ENCODE results near the gene TM9SF1. TPM values are rescaled to one million over a fixed set of nuclear protein-coding genes. Genes with fewer than 3 reads are reported as not detected.
"Not testable (repeated sequence)": the region's sequence is repeated elsewhere in the genome, so short reads cannot be mapped to it uniquely, and the experiment has no call there.

The TM9SF1 gene
- total RNA-seq, 1 donor from 2014 or later, result 18.3 TPM

DNA sequence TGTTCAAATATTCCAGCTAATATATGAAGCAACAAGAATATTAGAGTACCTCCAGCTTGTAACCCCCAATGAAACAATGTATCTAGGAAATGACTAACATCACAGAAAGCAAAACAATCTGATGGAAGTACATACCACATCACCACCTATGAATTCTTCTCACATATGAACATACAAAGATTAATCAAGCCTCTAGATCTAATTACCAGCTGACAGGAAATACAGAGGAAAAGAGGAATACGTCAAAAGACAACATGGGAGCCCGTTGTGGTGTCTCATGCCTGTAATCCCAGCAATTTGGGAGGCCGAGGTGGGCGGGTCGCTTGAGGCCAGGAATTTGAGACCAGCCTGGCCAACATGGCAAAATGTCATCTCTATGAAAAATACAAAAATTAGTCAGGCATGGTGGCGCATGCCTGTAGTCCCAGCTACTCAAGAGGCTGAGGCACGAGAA lies 29.4 kb upstream of the TM9SF1 start:
- Histone ChIP-seq H3K27me3 (ENCODE audit: control insufficient read depth in 3 of 3, insufficient read depth in 3 of 3, low read length in 3 of 3) (no peaks in the 10 kb centered on the region), H3K36me3 (ENCODE audit: control insufficient read depth in 3 of 3, insufficient read depth in 3 of 3, low read length in 3 of 3) (no peaks in the 10 kb centered on the region), H3K4me3 (ENCODE audit: low read length in 3 of 3) (no peak overlapping the region), H3K9ac (ENCODE audit: low read depth in 1 of 3, low read length in 3 of 3) (no peak overlapping the region), H3K4me1 (ENCODE audit: control insufficient read depth in 3 of 3, insufficient read depth in 3 of 3, low read length in 3 of 3) (no peaks in the 10 kb centered on the region), H3K27ac (ENCODE audit: low read depth, low read length) (peak overlapping the region; percentile 12), H3K9me3 (ENCODE audit: control insufficient read depth in 3 of 3, low read length in 3 of 3) (no peaks in the 10 kb centered on the region)

GRCh38 chr14:24222987-24223386 lies 27.7 kb upstream of the TM9SF1 start:
- not testable (repeated sequence) for H3K27ac ChIP-seq (ENCODE audit: low read depth, low read length); H3K4me1 ChIP-seq (ENCODE audit: control insufficient read depth in 3 of 3, insufficient read depth in 3 of 3, low read length in 3 of 3); H3K9me3 ChIP-seq (ENCODE audit: control insufficient read depth in 3 of 3, low read length in 3 of 3); H3K4me3 ChIP-seq (ENCODE audit: low read length in 3 of 3); H3K9ac ChIP-seq (ENCODE audit: low read depth in 1 of 3, low read length in 3 of 3); H3K27me3 ChIP-seq (ENCODE audit: control insufficient read depth in 3 of 3, insufficient read depth in 3 of 3, low read length in 3 of 3); H3K36me3 ChIP-seq (ENCODE audit: control insufficient read depth in 3 of 3, insufficient read depth in 3 of 3, low read length in 3 of 3)

GRCh38 chr14:24219521-24219920 lies 24.3 kb upstream of the TM9SF1 start:
- Histone ChIP-seq H3K27me3 (ENCODE audit: control insufficient read depth in 3 of 3, insufficient read depth in 3 of 3, low read length in 3 of 3) (no peaks in the 10 kb centered on the region), H3K9me3 (ENCODE audit: control insufficient read depth in 3 of 3, low read length in 3 of 3) (no peaks in the 10 kb centered on the region), H3K27ac (ENCODE audit: low read depth, low read length) (no peak overlapping the region), H3K4me1 (ENCODE audit: control insufficient read depth in 3 of 3, insufficient read depth in 3 of 3, low read length in 3 of 3) (peaks cover 6 to 17% (median 11%) of the 10 kb centered on the region in 3 donors), H3K9ac (ENCODE audit: low read depth in 1 of 3, low read length in 3 of 3) (no peak overlapping the region), H3K4me3 (ENCODE audit: low read length in 3 of 3) (no peak overlapping the region), H3K36me3 (ENCODE audit: control insufficient read depth in 3 of 3, insufficient read depth in 3 of 3, low read length in 3 of 3) (peaks cover 0 to 8% (median 8%) of the 10 kb centered on the region in 3 donors)

DNA sequence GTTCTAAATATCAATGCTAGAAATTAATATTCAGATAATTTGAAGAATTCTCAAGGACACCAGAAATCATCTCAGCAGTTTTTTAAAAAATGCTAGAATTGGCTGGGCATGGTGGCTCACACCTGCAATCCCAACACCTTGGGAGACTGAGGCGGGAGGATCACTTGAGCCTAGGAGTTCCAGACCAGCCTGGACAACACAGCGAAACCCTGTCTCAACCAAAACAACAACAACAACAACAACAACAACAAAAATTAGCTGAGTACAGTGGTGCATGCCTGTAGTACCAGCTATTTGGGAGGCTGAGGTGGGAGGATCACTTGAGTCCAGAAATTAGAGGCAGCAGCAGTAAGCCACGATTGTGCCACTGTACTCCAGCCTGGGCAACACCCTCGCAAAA lies 23.8 kb upstream of the TM9SF1 start:
- H3K27me3 ChIP-seq (ENCODE audit: control insufficient read depth in 3 of 3, insufficient read depth in 3 of 3, low read length in 3 of 3), result no peaks in the 10 kb centered on the region
- peaks cover 8 to 21% (median 14%) of the 10 kb centered on the region in 3 donors for H3K4me1 ChIP-seq (ENCODE audit: control insufficient read depth in 3 of 3, insufficient read depth in 3 of 3, low read length in 3 of 3)
- H3K36me3 ChIP-seq (ENCODE audit: control insufficient read depth in 3 of 3, insufficient read depth in 3 of 3, low read length in 3 of 3), result peaks cover 0 to 12% (median 8%) of the 10 kb centered on the region in 3 donors
- H3K9me3 ChIP-seq (ENCODE audit: control insufficient read depth in 3 of 3, low read length in 3 of 3), result no peaks in the 10 kb centered on the region
- no peak overlapping the region for H3K4me3 ChIP-seq (ENCODE audit: low read length in 3 of 3)
- H3K27ac ChIP-seq (ENCODE audit: low read depth, low read length), result no peak overlapping the region
- H3K9ac ChIP-seq (ENCODE audit: low read depth in 1 of 3, low read length in 3 of 3), result no peak overlapping the region

DNA sequence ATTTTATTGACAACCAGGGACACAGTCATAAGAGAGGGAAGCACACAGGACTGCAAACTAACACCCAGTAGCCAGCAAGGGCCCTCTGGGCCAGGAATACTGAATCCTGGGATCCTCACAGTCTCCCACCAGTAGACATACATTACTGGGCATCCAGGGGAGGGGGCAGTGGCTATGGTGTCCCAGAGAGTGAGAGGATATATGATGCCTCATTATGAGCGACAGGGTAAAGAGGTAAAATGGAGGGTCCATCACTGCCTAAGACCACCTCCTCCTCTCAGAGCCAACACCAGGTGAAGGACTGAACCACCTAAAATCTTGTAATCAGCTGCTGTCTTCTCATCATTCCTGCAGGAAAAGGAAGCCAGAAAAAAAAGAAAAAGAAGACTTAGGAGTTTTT lies 21.6 kb upstream of the TM9SF1 start:
- peaks cover 14 to 31% (median 19%) of the 10 kb centered on the region in 3 donors for H3K4me1 ChIP-seq (ENCODE audit: control insufficient read depth in 3 of 3, insufficient read depth in 3 of 3, low read length in 3 of 3)
- H3K4me3 ChIP-seq (ENCODE audit: low read length in 3 of 3); H3K9me3 ChIP-seq (ENCODE audit: control insufficient read depth in 3 of 3, low read length in 3 of 3); H3K27ac ChIP-seq (ENCODE audit: low read depth, low read length); H3K27me3 ChIP-seq (ENCODE audit: control insufficient read depth in 3 of 3, insufficient read depth in 3 of 3, low read length in 3 of 3); H3K9ac ChIP-seq (ENCODE audit: low read depth in 1 of 3, low read length in 3 of 3): not testable (repeated sequence)
- peaks cover 0 to 12% (median 8%) of the 10 kb centered on the region in 3 donors for H3K36me3 ChIP-seq (ENCODE audit: control insufficient read depth in 3 of 3, insufficient read depth in 3 of 3, low read length in 3 of 3)

DNA sequence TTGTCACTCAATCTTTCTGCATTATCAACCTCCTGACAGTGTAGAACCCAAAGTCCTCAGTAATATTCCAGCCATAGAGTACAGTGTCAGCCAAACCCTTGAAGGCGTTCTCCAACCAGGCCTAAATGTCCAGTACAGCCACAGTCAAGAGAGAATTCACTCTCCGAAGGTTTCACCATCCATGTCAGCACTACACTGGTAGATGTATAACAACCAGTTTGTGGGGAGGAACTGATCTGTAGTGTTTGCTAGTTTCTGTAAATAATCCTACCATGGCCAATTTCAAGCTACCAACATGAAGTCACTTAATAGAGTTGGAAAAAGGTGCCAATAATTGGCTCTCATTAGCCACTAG lies 21.1 kb upstream of the TM9SF1 start:
- Histone ChIP-seq H3K4me1 (ENCODE audit: control insufficient read depth in 3 of 3, insufficient read depth in 3 of 3, low read length in 3 of 3) (peaks cover 14 to 31% (median 19%) of the 10 kb centered on the region in 3 donors), H3K27ac (ENCODE audit: low read depth, low read length) (peak overlapping the region; percentile 85), H3K4me3 (ENCODE audit: low read length in 3 of 3) (peak overlapping the region; percentile 97 to 100 (median 98)), H3K9ac (ENCODE audit: low read depth in 1 of 3, low read length in 3 of 3) (peak overlapping the region in 1 of 3 donors; percentile 95), H3K36me3 (ENCODE audit: control insufficient read depth in 3 of 3, insufficient read depth in 3 of 3, low read length in 3 of 3) (peaks cover 4 to 18% (median 10%) of the 10 kb centered on the region in 3 donors), H3K9me3 (ENCODE audit: control insufficient read depth in 3 of 3, low read length in 3 of 3) (no peaks in the 10 kb centered on the region), H3K27me3 (ENCODE audit: control insufficient read depth in 3 of 3, insufficient read depth in 3 of 3, low read length in 3 of 3) (no peaks in the 10 kb centered on the region)

- H3K9ac ChIP-seq (ENCODE audit: low read depth in 1 of 3, low read length in 3 of 3), result peak within 1 kb of the TSS; percentile 93 to 95 (median 94)
- H3K36me3 ChIP-seq (ENCODE audit: control insufficient read depth in 3 of 3, insufficient read depth in 3 of 3, low read length in 3 of 3), result peaks cover 7 to 20% (median 13%) of the 10 kb centered on the region in 3 donors
- H3K27me3 ChIP-seq (ENCODE audit: control insufficient read depth in 3 of 3, insufficient read depth in 3 of 3, low read length in 3 of 3), result no peaks in the 10 kb centered on the region
- peak within 1 kb of the TSS; percentile 85 for H3K27ac ChIP-seq (ENCODE audit: low read depth, low read length)
- no peaks in the 10 kb centered on the region for H3K9me3 ChIP-seq (ENCODE audit: control insufficient read depth in 3 of 3, low read length in 3 of 3)
- peaks cover 14 to 31% (median 19%) of the 10 kb centered on the region in 3 donors for H3K4me1 ChIP-seq (ENCODE audit: control insufficient read depth in 3 of 3, insufficient read depth in 3 of 3, low read length in 3 of 3)
- peak within 1 kb of the TSS; percentile 97 to 100 (median 98) for H3K4me3 ChIP-seq (ENCODE audit: low read length in 3 of 3)
Measured at GRCh38 chr14:24215495-24216344, 20.5 kb upstream of the TM9SF1 start, which contains the start of gene MDP1. TSS of gene MDP1 (minus strand) at chr14:24216066. CDS start at chr14:24215955, 111 bp downstream.

- H3K9me3 ChIP-seq (ENCODE audit: control insufficient read depth in 3 of 3, low read length in 3 of 3), result no peaks in the 10 kb centered on the region
- H3K27ac ChIP-seq (ENCODE audit: low read depth, low read length), result peak overlapping the region; percentile 90
- H3K36me3 ChIP-seq (ENCODE audit: control insufficient read depth in 3 of 3, insufficient read depth in 3 of 3, low read length in 3 of 3), result peaks cover 21 to 32% (median 29%) of the 10 kb centered on the region in 3 donors
- H3K9ac ChIP-seq (ENCODE audit: low read depth in 1 of 3, low read length in 3 of 3), result peak overlapping the region; percentile 81 to 89 (median 81)
- no peaks in the 10 kb centered on the region for H3K27me3 ChIP-seq (ENCODE audit: control insufficient read depth in 3 of 3, insufficient read depth in 3 of 3, low read length in 3 of 3)
- peaks cover 14 to 31% (median 19%) of the 10 kb centered on the region in 3 donors for H3K4me1 ChIP-seq (ENCODE audit: control insufficient read depth in 3 of 3, insufficient read depth in 3 of 3, low read length in 3 of 3)
- peak overlapping the region; percentile 75 to 87 (median 87) for H3K4me3 ChIP-seq (ENCODE audit: low read length in 3 of 3)
Measured at GRCh38 chr14:24213866-24214662, 18.8 kb upstream of the TM9SF1 start.

DNA sequence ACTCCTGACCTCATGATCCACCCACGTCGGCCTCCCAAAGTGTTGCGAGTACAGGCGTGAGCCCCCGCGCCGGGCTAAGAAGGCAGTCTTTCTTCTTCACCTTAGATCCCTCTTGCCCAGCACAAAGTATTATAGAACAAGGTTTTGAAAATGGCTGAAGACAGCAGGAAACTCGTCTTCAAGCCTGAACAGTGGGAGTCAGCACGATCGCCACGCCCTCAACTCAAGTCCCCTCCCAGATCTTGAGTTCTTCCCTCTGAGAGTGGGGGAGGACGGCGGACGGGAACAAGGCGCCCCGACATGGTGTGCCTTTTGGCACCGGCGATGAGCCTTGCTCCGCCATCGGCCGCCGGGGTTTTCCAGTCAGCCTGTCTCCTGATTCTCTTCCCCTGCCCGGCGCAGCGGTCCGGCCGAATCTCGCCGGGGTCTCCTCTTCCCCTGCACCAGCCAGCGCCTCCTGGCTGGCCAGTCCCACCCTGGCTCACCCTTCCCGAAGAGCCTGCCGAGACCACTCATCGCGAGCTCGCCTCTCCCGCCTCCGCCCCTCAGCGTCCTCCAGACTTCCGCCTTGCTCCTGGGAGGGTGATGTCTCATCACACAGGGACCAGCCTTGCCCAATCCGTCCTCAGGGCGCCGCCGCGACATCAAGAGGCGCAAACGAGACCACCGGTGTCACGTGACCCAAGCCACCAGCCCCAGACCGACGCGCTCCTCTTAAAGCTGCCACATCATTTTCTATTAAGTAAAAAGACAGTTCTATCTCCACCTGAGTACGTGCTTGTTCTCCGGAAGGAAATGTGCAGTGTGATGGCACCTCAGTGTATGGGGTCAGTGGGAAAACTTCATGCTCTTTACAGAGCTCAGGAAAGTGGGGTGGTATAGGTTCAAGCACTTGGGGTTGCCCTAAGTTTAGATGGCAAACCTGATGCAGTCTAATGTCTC lies 18.0 kb upstream of the TM9SF1 start, which contains the start of gene CHMP4A:
TSS of gene CHMP4A (minus strand) at position 565 of the 942 bp plus-strand sequence. CDS start at position 516, 49 bp downstream.
- Histone ChIP-seq H3K36me3 (ENCODE audit: control insufficient read depth in 3 of 3, insufficient read depth in 3 of 3, low read length in 3 of 3) (peaks cover 21 to 33% (median 31%) of the 10 kb centered on the region in 3 donors), H3K9me3 (ENCODE audit: control insufficient read depth in 3 of 3, low read length in 3 of 3) (no peaks in the 10 kb centered on the region), H3K4me3 (ENCODE audit: low read length in 3 of 3) (peak within 1 kb of the TSS; percentile 75 to 87 (median 87)), H3K27me3 (ENCODE audit: control insufficient read depth in 3 of 3, insufficient read depth in 3 of 3, low read length in 3 of 3) (no peaks in the 10 kb centered on the region), H3K9ac (ENCODE audit: low read depth in 1 of 3, low read length in 3 of 3) (peak within 1 kb of the TSS; percentile 81 to 89 (median 81)), H3K4me1 (ENCODE audit: control insufficient read depth in 3 of 3, insufficient read depth in 3 of 3, low read length in 3 of 3) (peaks cover 14 to 31% (median 19%) of the 10 kb centered on the region in 3 donors), H3K27ac (ENCODE audit: low read depth, low read length) (peak within 1 kb of the TSS; percentile 90)
